Mammary epithelial cell (primary cell): ENCODE measurements around the gene GBP1.

Source experiments
- EZH2 ChIP-seq: IDR thresholded peaks from 2 replicates; pipeline ENCODE4 v1.6.1; 2012; ENCODE audit warnings: low read length, inconsistent platforms, borderline replicate concordance
- TF ChIP-seq, protein P1 (sequence below), 2 donors: IDR thresholded peaks in 1 of 2; conservative IDR thresholded peaks in 1 of 2; 2 replicates each; pipeline ENCODE4 v1.5.1; 2011 to 2012; ENCODE audit warnings: inconsistent platforms in 2 of 2, low read length in 2 of 2, mild to moderate bottlenecking in 2 of 2, control low read depth in 1 of 2, low read depth in 1 of 2; ENCODE audit not compliant: insufficient read depth in 1 of 2; ENCODE audit errors: extremely low read depth in 1 of 2

- TF ChIP-seq, protein P1, sequence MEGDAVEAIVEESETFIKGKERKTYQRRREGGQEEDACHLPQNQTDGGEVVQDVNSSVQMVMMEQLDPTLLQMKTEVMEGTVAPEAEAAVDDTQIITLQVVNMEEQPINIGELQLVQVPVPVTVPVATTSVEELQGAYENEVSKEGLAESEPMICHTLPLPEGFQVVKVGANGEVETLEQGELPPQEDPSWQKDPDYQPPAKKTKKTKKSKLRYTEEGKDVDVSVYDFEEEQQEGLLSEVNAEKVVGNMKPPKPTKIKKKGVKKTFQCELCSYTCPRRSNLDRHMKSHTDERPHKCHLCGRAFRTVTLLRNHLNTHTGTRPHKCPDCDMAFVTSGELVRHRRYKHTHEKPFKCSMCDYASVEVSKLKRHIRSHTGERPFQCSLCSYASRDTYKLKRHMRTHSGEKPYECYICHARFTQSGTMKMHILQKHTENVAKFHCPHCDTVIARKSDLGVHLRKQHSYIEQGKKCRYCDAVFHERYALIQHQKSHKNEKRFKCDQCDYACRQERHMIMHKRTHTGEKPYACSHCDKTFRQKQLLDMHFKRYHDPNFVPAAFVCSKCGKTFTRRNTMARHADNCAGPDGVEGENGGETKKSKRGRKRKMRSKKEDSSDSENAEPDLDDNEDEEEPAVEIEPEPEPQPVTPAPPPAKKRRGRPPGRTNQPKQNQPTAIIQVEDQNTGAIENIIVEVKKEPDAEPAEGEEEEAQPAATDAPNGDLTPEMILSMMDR (conservative IDR thresholded peaks at IDR 0.05 in 1 of 2, IDR thresholded peaks at IDR 0.05 in 1 of 2; ENCODE audit: extremely low read depth in 1 of 2, insufficient read depth in 1 of 2, low read depth in 1 of 2, low read length in 2 of 2), result no peak
- no peak for TF ChIP-seq EZH2
Measured at GRCh38 chr1:89008511-89008910, 56.5 kb downstream of the GBP1 start.
